Measurements from ENCODE around the gene TMEM11.

TMEM11 gene

GRCh38 chr17:21177854-21178600 is 35.9 kb downstream of the TMEM11 start:
- H3K79me2 ChIP-seq (ENCODE audit: low read length), result no peaks in the 10 kb centered on the region
- H3F3A ChIP-seq (ENCODE audit: insufficient read depth, low read length), result no peaks in the 10 kb centered on the region
- no peak overlapping the region for H2AFZ ChIP-seq (ENCODE audit: low read length)
- H3K4me2 ChIP-seq (ENCODE audit: low read depth, low read length), result no peak overlapping the region
- no peaks in the 10 kb centered on the region for H4K20me1 ChIP-seq (ENCODE audit: insufficient read depth, low read length)
- no peak overlapping the region for H3K9ac ChIP-seq (ENCODE audit: low read length)
- H3K9me2 ChIP-seq (replicated peaks; ENCODE audit: insufficient read depth, low read length), result no peaks in the 10 kb centered on the region
- no peaks in the 10 kb centered on the region for H3K9me3 ChIP-seq (replicated peaks; ENCODE audit: insufficient read depth, low read length)
- DNase-seq, result no peak
- no peaks in the 10 kb centered on the region for H3K36me3 ChIP-seq (replicated peaks; ENCODE audit: insufficient read depth, low read length)
- no peaks in the 10 kb centered on the region for H3K27me3 ChIP-seq (replicated peaks; ENCODE audit: insufficient read depth, low read length)
- H3K4me1 ChIP-seq (ENCODE audit: low read length), result peaks cover 9% of the 10 kb centered on the region
- no peak overlapping the region for H3K4me3 ChIP-seq (ENCODE audit: low read length)
- no peak overlapping the region for H3K27ac ChIP-seq (ENCODE audit: low read length)
- TF ChIP-seq EZH2 (optimal IDR thresholded peaks at IDR 0.05; ENCODE audit: low read depth, low read length) (no peak), CTCF (IDR thresholded peaks at IDR 0.05; ENCODE audit: low read length) (no peak), EZH2phosphoT487 (IDR thresholded peaks at IDR 0.05; ENCODE audit: low read length) (no peak)

GRCh38 chr17:21177401-21177800 is 36.6 kb downstream of the TMEM11 start:
- Histone ChIP-seq H2AFZ (ENCODE audit: low read length) (no peak overlapping the region), H3K79me2 (ENCODE audit: low read length) (no peaks in the 10 kb centered on the region), H4K20me1 (ENCODE audit: insufficient read depth, low read length) (no peaks in the 10 kb centered on the region), H3K27me3 (replicated peaks; ENCODE audit: insufficient read depth, low read length) (no peaks in the 10 kb centered on the region), H3K36me3 (replicated peaks; ENCODE audit: insufficient read depth, low read length) (no peaks in the 10 kb centered on the region), H3K9ac (ENCODE audit: low read length) (no peak overlapping the region), H3K4me2 (ENCODE audit: low read depth, low read length) (no peak overlapping the region), H3K9me3 (replicated peaks; ENCODE audit: insufficient read depth, low read length) (no peaks in the 10 kb centered on the region), H3K27ac (ENCODE audit: low read length) (no peak overlapping the region), H3K4me1 (ENCODE audit: low read length) (peaks cover 15% of the 10 kb centered on the region), H3F3A (ENCODE audit: insufficient read depth, low read length) (no peaks in the 10 kb centered on the region), H3K9me2 (replicated peaks; ENCODE audit: insufficient read depth, low read length) (no peaks in the 10 kb centered on the region), H3K4me3 (ENCODE audit: low read length) (no peak overlapping the region)
- TF ChIP-seq EZH2 (optimal IDR thresholded peaks at IDR 0.05; ENCODE audit: low read depth, low read length), result no peak
- TF ChIP-seq EZH2phosphoT487 (IDR thresholded peaks at IDR 0.05; ENCODE audit: low read length), result no peak
- TF ChIP-seq CTCF (IDR thresholded peaks at IDR 0.05; ENCODE audit: low read length), result no peak
- no peak for DNase-seq

- no peak overlapping the region for H3K4me2 ChIP-seq (ENCODE audit: low read depth, low read length)
- peaks cover 2% of the 10 kb centered on the region; the same call in 1 of the 2 replicates for H3F3A ChIP-seq (ENCODE audit: insufficient read depth, low read length)
- peaks cover 19% of the 10 kb centered on the region for H3K4me1 ChIP-seq (ENCODE audit: low read length)
- H3K9ac ChIP-seq (ENCODE audit: low read length), result no peak overlapping the region
- no peak overlapping the region for H2AFZ ChIP-seq (ENCODE audit: low read length)
- no peaks in the 10 kb centered on the region for H3K9me2 ChIP-seq (replicated peaks; ENCODE audit: insufficient read depth, low read length)
- DNase-seq, result no peak
- H3K4me3 ChIP-seq (ENCODE audit: low read length), result no peak overlapping the region
- TF ChIP-seq EZH2 (optimal IDR thresholded peaks at IDR 0.05; ENCODE audit: low read depth, low read length), result no peak
- TF ChIP-seq CTCF (IDR thresholded peaks at IDR 0.05; ENCODE audit: low read length), result no peak
- no peak for TF ChIP-seq EZH2phosphoT487 (IDR thresholded peaks at IDR 0.05; ENCODE audit: low read length)
- no peaks in the 10 kb centered on the region for H3K79me2 ChIP-seq (ENCODE audit: low read length)
- H3K9me3 ChIP-seq (replicated peaks; ENCODE audit: insufficient read depth, low read length), result no peaks in the 10 kb centered on the region
- no peaks in the 10 kb centered on the region for H3K36me3 ChIP-seq (replicated peaks; ENCODE audit: insufficient read depth, low read length)
- no peak overlapping the region for H3K27ac ChIP-seq (ENCODE audit: low read length)
- H3K27me3 ChIP-seq (replicated peaks; ENCODE audit: insufficient read depth, low read length), result no peaks in the 10 kb centered on the region
- H4K20me1 ChIP-seq (ENCODE audit: insufficient read depth, low read length), result no peaks in the 10 kb centered on the region
These were observed 37.1 kb downstream of the TMEM11 start for GRCh38 chr17:21176773-21177395.

Data from MM.1S (cell line).